K562 (cell line): ENCODE data around the gene TCEAL2.

ENCODE experiments used
- CHD1 ChIP-seq: fragments of 200-600 bp; sonication (generic); IDR thresholded peaks from one replicate; pipeline ENCODE4 v1.6.1; 2012; ENCODE audit warnings: mild to moderate bottlenecking, moderate library complexity, low read length, inconsistent platforms
- FOXA1 ChIP-seq: fragments of 450-650 bp; IDR thresholded peaks from 2 replicates; pipeline ENCODE4 v1.6.1; 2016; ENCODE audit warnings: mild to moderate bottlenecking, borderline replicate concordance
- FOXK1 ChIP-seq: sonication (generic); formaldehyde crosslinking; IDR thresholded peaks from 2 replicates; pipeline ENCODE4 v1.8.0; 2022; ENCODE audit warnings: missing genetic modification reagents, mild to moderate bottlenecking, borderline replicate concordance
- MEIS2 ChIP-seq: fragments of 450-650 bp; IDR thresholded peaks from 2 replicates; pipeline ENCODE4 v1.6.1; 2014; ENCODE audit warnings: mild to moderate bottlenecking; ENCODE audit not compliant: partially characterized antibody
- NFIC ChIP-seq: fragments of 450-650 bp; IDR thresholded peaks from 2 replicates; pipeline ENCODE4 v1.6.1; 2017; ENCODE audit warnings: mild to moderate bottlenecking, inconsistent platforms
- POLR2AphosphoS5 ChIP-seq: IDR thresholded peaks from 2 replicates; pipeline ENCODE4 v1.6.1; 2011; ENCODE audit warnings: mild to moderate bottlenecking, low read depth, low read length, moderate library complexity; ENCODE audit not compliant: control insufficient read depth, insufficient read depth
- ZFX ChIP-seq: sonication (generic); formaldehyde crosslinking; IDR thresholded peaks from 2 replicates; pipeline ENCODE4 v1.8.0; 2022; ENCODE audit warnings: mild to moderate bottlenecking, missing genetic modification reagents, moderate library complexity
- ZNF316 ChIP-seq: fragments of 450-650 bp; IDR thresholded peaks from 2 replicates; pipeline ENCODE4 v1.6.1; 2016
- ZNF561 ChIP-seq: fragments of 450-650 bp; formaldehyde crosslinking; conservative IDR thresholded peaks from 2 replicates; pipeline ENCODE4 v1.4.0; 2020; ENCODE audit warnings: mild to moderate bottlenecking, moderate library complexity
- ZNF639 ChIP-seq, 2 experiments: fragments of 200-800 bp in 1 of 2; sonication (Bioruptor generic) in 1 of 2; sonication (generic) in 1 of 2; formaldehyde crosslinking in 1 of 2; IDR thresholded peaks in 1 of 2; conservative IDR thresholded peaks in 1 of 2; 2 replicates each; pipeline versions ENCODE4 v1.5.0 to v1.6.1; 2016 to 2020; ENCODE audit warnings: missing compliant biosample characterization in 1 of 2, missing genetic modification characterization in 1 of 2, missing genetic modification reagents in 1 of 2
- TF ChIP-seq, protein P1 (sequence below): sonication (generic); formaldehyde crosslinking; IDR thresholded peaks from 2 replicates; pipeline ENCODE4 v1.5.0; 2020; ENCODE audit warnings: missing genetic modification reagents
- TF ChIP-seq, protein P2 (sequence below): fragments of 450-650 bp; IDR thresholded peaks from 2 replicates; pipeline ENCODE4 v1.6.1; 2016; ENCODE audit warnings: missing biosample characterization, missing genetic modification characterization
- TF ChIP-seq, protein P3 (sequence below), 3 experiments: IDR thresholded peaks in 2 of 3; conservative IDR thresholded peaks in 1 of 3; 2 replicates each; pipeline ENCODE4 v1.5.1; 2011 to 2012; ENCODE audit warnings: low read length in 3 of 3, mild to moderate bottlenecking in 3 of 3, control low read depth in 2 of 3, improper control_type of control experiment in 1 of 3, inconsistent platforms in 1 of 3, low read depth in 1 of 3, mixed read lengths in 1 of 3, moderate library complexity in 1 of 3; ENCODE audit not compliant: insufficient read depth in 2 of 3

DNA sequence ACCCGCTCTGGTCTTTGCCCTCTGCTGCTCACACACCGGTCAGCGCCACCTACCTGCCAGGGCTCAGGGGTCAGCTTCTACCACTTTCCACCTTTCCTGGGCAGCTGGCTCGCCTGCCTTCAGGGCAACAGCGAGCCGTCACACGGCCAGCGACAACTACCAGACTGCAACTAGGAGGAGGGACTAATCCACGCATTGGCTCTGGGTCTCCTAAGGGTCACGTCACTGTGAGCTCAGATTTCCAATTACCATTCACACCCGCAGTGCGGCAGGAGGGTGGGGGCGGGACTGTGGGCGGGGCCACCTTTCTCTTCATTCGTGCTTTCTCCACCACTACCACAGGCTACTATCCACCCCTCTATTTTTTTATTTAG is 30.3 kb downstream of the TCEAL2 start, which contains the start of gene BEX5:
- TF ChIP-seq ZFX (CRISPR knock-in tag) (no peak), NFIC (no peak), ZNF639 (CRISPR knock-in tag; conservative IDR thresholded peaks at IDR 0.05 in 1 of 2, IDR thresholded peaks at IDR 0.05 in 1 of 2) (no peak), POLR2AphosphoS5 (no peak), ZNF561 (no peak), FOXK1 (CRISPR knock-in tag) (no peak), CHD1 (no peak), ZNF316 (no peak), FOXA1 (no peak), MEIS2 (no peak)
- TF ChIP-seq, protein P1, sequence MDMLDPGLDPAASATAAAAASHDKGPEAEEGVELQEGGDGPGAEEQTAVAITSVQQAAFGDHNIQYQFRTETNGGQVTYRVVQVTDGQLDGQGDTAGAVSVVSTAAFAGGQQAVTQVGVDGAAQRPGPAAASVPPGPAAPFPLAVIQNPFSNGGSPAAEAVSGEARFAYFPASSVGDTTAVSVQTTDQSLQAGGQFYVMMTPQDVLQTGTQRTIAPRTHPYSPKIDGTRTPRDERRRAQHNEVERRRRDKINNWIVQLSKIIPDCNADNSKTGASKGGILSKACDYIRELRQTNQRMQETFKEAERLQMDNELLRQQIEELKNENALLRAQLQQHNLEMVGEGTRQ (CRISPR knock-in tag) = no peak
- TF ChIP-seq, protein P2, sequence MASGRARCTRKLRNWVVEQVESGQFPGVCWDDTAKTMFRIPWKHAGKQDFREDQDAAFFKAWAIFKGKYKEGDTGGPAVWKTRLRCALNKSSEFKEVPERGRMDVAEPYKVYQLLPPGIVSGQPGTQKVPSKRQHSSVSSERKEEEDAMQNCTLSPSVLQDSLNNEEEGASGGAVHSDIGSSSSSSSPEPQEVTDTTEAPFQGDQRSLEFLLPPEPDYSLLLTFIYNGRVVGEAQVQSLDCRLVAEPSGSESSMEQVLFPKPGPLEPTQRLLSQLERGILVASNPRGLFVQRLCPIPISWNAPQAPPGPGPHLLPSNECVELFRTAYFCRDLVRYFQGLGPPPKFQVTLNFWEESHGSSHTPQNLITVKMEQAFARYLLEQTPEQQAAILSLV (tag) = no peak
- TF ChIP-seq, protein P3, sequence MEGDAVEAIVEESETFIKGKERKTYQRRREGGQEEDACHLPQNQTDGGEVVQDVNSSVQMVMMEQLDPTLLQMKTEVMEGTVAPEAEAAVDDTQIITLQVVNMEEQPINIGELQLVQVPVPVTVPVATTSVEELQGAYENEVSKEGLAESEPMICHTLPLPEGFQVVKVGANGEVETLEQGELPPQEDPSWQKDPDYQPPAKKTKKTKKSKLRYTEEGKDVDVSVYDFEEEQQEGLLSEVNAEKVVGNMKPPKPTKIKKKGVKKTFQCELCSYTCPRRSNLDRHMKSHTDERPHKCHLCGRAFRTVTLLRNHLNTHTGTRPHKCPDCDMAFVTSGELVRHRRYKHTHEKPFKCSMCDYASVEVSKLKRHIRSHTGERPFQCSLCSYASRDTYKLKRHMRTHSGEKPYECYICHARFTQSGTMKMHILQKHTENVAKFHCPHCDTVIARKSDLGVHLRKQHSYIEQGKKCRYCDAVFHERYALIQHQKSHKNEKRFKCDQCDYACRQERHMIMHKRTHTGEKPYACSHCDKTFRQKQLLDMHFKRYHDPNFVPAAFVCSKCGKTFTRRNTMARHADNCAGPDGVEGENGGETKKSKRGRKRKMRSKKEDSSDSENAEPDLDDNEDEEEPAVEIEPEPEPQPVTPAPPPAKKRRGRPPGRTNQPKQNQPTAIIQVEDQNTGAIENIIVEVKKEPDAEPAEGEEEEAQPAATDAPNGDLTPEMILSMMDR (IDR thresholded peaks at IDR 0.05 in 2 of 3, conservative IDR thresholded peaks at IDR 0.05 in 1 of 3; ENCODE audit: insufficient read depth in 2 of 3, low read depth in 1 of 3, low read length in 3 of 3) = no peak
